Tibial nerve (tissue), 3 donors: ENCODE data around the gene UTP18.

ENCODE experiments used
- POLR2A ChIP-seq, 2 donors: fragments of 450-650 bp; IDR thresholded peaks; one replicate each; pipeline ENCODE4 v1.6.1; 2017; ENCODE audit warnings: antibody characterized with exemption in 2 of 2, mild to moderate bottlenecking in 2 of 2, moderate library complexity in 2 of 2
- TF ChIP-seq, protein P1 (sequence below), 5 experiments: fragments of 200-600 bp in 3 of 5; fragments of 450-650 bp in 2 of 5; sonication (generic) in 3 of 5; IDR thresholded peaks; one replicate each; pipeline ENCODE4 v1.5.1; 2016 to 2019; ENCODE audit warnings: antibody characterized with exemption in 5 of 5, mild to moderate bottlenecking in 3 of 5, moderate library complexity in 2 of 5

DNA sequence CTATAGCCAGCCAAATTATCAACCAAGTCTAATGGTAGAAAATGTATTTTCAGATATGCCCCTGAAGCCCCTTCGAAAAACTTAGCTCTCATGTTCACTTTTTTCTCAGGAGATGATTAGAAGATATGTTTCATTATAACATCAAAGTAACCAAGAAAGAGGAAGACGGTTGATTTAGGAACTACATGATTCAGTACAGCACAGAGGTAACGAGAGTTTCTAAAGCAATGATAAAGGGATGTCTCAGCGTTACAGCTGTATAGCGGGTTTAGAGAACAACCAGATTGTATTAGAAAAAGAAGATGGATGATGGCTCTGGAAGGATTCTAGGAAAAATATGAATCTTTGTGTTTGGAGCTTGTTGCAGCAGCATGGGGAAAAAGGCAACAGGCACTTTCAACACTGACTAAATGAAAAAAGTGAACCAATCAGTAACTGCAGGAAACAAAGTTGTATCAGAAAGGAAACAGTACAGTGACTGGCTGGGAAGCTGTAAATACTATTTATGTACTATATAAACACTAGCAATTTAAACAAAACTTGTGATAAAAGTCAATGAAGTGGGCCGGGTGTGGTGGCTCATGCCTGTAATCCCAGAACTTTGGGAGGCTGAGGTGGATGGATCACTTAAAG is 22.0 kb upstream of the UTP18 start:
- TF ChIP-seq, protein P1, sequence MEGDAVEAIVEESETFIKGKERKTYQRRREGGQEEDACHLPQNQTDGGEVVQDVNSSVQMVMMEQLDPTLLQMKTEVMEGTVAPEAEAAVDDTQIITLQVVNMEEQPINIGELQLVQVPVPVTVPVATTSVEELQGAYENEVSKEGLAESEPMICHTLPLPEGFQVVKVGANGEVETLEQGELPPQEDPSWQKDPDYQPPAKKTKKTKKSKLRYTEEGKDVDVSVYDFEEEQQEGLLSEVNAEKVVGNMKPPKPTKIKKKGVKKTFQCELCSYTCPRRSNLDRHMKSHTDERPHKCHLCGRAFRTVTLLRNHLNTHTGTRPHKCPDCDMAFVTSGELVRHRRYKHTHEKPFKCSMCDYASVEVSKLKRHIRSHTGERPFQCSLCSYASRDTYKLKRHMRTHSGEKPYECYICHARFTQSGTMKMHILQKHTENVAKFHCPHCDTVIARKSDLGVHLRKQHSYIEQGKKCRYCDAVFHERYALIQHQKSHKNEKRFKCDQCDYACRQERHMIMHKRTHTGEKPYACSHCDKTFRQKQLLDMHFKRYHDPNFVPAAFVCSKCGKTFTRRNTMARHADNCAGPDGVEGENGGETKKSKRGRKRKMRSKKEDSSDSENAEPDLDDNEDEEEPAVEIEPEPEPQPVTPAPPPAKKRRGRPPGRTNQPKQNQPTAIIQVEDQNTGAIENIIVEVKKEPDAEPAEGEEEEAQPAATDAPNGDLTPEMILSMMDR (IDR thresholded peaks at IDR 0.05), result no peak
- TF ChIP-seq POLR2A (IDR thresholded peaks at IDR 0.05), result no peak
